ENCODE results near the gene OR52N1.

Gene OR52N1

GRCh38 chr11:5809905-5810795 lies 19.1 kb upstream of the OR52N1 start:
- Histone ChIP-seq H3K4me1 (ENCODE audit: control insufficient read depth, low read length) (no peaks in the 10 kb centered on the region), H3K9me2 (replicated peaks; ENCODE audit: control insufficient read depth, low read length) (no peaks in the 10 kb centered on the region), H3K27ac (ENCODE audit: low read depth, low read length) (no peak overlapping the region), H3F3A (ENCODE audit: control insufficient read depth, insufficient read depth) (no peaks in the 10 kb centered on the region), H3K36me3 (ENCODE audit: control insufficient read depth, low read length) (no peaks in the 10 kb centered on the region), H3K4me2 (ENCODE audit: low read length) (no peak overlapping the region), H3K9me3 (ENCODE audit: control insufficient read depth, insufficient read depth, low read length) (no peaks in the 10 kb centered on the region), H3K4me3 (ENCODE audit: low read length) (no peak overlapping the region), H4K20me1 (ENCODE audit: control insufficient read depth, insufficient read depth, low read depth, low read length) (no peaks in the 10 kb centered on the region), H3K27me3 (ENCODE audit: control insufficient read depth, low read length) (0 out of 2 replicates have a peak, but pooled peaks cover 3% of the 10 kb centered on the region), H3K79me2 (ENCODE audit: control insufficient read depth, low read length) (no peaks in the 10 kb centered on the region)
- TF ChIP-seq CTCF (IDR thresholded peaks at IDR 0.05; ENCODE audit: low read depth, low read length, poor library complexity, severe bottlenecking) (no peak), EZH2phosphoT487 (IDR thresholded peaks at IDR 0.05; ENCODE audit: borderline replicate concordance, low read length) (no peak)

GRCh38 chr11:5809122-5809519 lies 18.1 kb upstream of the OR52N1 start:
- H4K20me1 ChIP-seq (ENCODE audit: control insufficient read depth, insufficient read depth, low read depth, low read length) = no peaks in the 10 kb centered on the region
- H3K9me2 ChIP-seq (replicated peaks; ENCODE audit: control insufficient read depth, low read length) = no peaks in the 10 kb centered on the region
- H3K27me3 ChIP-seq (ENCODE audit: control insufficient read depth, low read length) = 0 out of 2 replicates have a peak, but pooled peaks cover 3% of the 10 kb centered on the region
- no peaks in the 10 kb centered on the region for H3K4me1 ChIP-seq (ENCODE audit: control insufficient read depth, low read length)
- no peaks in the 10 kb centered on the region for H3K9me3 ChIP-seq (ENCODE audit: control insufficient read depth, insufficient read depth, low read length)
- H3K4me3 ChIP-seq (ENCODE audit: low read length) = no peak overlapping the region
- no peaks in the 10 kb centered on the region for H3K79me2 ChIP-seq (ENCODE audit: control insufficient read depth, low read length)
- TF ChIP-seq CTCF (IDR thresholded peaks at IDR 0.05; ENCODE audit: low read depth, low read length, poor library complexity, severe bottlenecking) (no peak), EZH2phosphoT487 (IDR thresholded peaks at IDR 0.05; ENCODE audit: borderline replicate concordance, low read length) (no peak)
- no peaks in the 10 kb centered on the region for H3F3A ChIP-seq (ENCODE audit: control insufficient read depth, insufficient read depth)
- H3K27ac ChIP-seq (ENCODE audit: low read depth, low read length) = no peak overlapping the region
- no peak overlapping the region for H3K4me2 ChIP-seq (ENCODE audit: low read length)
- H3K36me3 ChIP-seq (ENCODE audit: control insufficient read depth, low read length) = no peaks in the 10 kb centered on the region

DNA sequence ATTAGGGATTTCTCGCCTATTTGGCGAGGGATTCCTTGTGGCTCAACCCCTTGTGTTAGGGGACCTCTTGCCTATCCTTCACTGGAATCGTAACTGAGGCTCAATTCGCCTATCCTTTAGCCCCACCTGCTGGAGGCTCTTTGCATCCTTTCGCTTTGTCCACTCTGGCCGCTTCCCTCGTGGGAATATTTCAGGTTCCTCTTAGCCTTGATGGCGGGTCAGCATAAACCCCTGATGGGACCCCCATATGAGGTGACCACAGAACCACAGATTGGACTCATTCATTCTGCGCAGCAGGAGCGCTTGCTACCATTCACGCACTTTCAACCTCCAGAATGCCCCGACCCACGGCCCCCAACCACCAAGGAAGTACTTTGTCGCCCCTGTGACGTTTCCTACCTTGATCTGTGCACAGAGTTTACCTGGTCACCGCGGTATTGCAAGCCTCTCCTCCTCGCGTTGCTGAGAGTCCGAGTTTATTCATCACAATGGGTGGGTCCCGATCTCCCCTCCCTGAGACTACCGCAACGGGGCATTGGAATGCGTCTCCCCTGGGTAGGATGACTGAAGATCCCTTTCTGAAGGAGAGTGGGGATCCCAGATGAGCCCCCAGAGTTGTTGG lies 17.5 kb upstream of the OR52N1 start, which contains the start of gene OR52N2:
OR52N2 (plus strand) TSS at position 425 of the 622 bp plus-strand sequence. CDS start 11,412 bp downstream, outside the sequence.
- H3K9me2 ChIP-seq (replicated peaks; ENCODE audit: control insufficient read depth, low read length) = no peaks in the 10 kb centered on the region
- 0 out of 2 replicates have a peak, but pooled peaks cover 3% of the 10 kb centered on the region for H3K27me3 ChIP-seq (ENCODE audit: control insufficient read depth, low read length)
- no peaks in the 10 kb centered on the region for H3K36me3 ChIP-seq (ENCODE audit: control insufficient read depth, low read length)
- no peak within 1 kb of the TSS for H3K27ac ChIP-seq (ENCODE audit: low read depth, low read length)
- no peaks in the 10 kb centered on the region for H3K9me3 ChIP-seq (ENCODE audit: control insufficient read depth, insufficient read depth, low read length)
- no peaks in the 10 kb centered on the region for H3F3A ChIP-seq (ENCODE audit: control insufficient read depth, insufficient read depth)
- H3K4me2 ChIP-seq (ENCODE audit: low read length) = no peak within 1 kb of the TSS
- H3K79me2 ChIP-seq (ENCODE audit: control insufficient read depth, low read length) = no peaks in the 10 kb centered on the region
- H4K20me1 ChIP-seq (ENCODE audit: control insufficient read depth, insufficient read depth, low read depth, low read length) = no peaks in the 10 kb centered on the region
- TF ChIP-seq CTCF (IDR thresholded peaks at IDR 0.05; ENCODE audit: low read depth, low read length, poor library complexity, severe bottlenecking) (peak; percentile 86), EZH2phosphoT487 (IDR thresholded peaks at IDR 0.05; ENCODE audit: borderline replicate concordance, low read length) (no peak)
- no peak within 1 kb of the TSS for H3K4me3 ChIP-seq (ENCODE audit: low read length)
- H3K4me1 ChIP-seq (ENCODE audit: control insufficient read depth, low read length) = no peaks in the 10 kb centered on the region
